Activated CD4-positive, alpha-beta T cell treated with anti-CD3 and anti-CD28 coated beads, Interleukin-2, amount 50 U/mL, for 48 hours (primary cell): Measurements from ENCODE around the gene GNA15.
A peak's percentile ranks its signal among the peaks of the same experiment; 100 is the strongest.

Experiments
- DNase-seq, 2 experiments: peaks; one replicate each; pipeline ENCODE4 v3.0.0-alpha.2; 2020

Gene GNA15

DNA sequence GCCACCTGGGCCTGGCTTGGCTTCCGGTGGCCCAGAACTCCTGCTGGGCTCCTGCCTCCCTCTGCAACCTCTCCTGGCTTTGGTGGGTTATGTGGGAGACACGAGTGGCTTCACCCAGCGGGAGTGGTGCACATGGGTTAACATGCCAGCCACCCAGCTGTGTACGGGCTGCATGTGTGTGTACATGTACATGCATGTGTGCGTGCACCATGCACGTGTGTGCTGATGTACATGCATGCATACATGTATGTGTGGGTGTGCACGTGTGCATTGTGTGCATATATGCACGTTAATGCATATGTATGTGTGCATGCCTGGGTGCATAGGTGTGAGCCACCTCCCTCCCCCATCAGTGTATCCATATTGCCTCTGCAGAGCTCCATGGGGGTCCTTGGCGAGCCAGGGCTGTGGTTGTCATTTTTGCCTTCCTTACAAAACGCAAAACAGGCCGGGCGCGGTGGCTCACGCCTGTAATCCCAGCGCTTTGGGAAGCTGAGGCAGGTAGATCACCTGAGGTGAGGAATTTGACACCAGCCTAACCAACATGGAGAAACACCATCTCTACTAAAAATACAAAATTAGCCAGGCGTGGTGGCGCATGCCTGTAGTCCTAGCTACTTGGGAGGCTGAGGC lies 29.2 kb upstream of the GNA15 start:
- no peak for DNase-seq

DNA sequence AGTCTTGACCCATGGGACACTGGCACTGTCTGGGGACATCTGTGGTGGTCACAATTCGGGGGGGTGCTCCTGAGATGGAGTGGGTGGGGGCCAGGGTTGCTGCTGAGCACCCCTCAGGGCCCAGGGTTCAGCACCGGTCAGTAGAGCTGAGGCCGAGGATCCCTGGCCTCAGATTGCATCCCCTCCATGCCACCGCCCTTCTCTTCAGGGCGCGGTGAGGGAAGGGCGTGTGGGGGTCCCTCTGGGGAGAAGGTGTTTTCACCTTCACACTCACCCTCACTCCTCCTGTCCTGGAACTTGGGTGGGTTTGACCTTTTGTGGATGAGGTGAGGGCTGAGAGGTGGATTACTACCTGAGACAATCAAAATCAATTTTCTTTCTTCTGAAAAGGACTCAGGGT lies 28.2 kb upstream of the GNA15 start:
- DNase-seq, result no peak

DNA sequence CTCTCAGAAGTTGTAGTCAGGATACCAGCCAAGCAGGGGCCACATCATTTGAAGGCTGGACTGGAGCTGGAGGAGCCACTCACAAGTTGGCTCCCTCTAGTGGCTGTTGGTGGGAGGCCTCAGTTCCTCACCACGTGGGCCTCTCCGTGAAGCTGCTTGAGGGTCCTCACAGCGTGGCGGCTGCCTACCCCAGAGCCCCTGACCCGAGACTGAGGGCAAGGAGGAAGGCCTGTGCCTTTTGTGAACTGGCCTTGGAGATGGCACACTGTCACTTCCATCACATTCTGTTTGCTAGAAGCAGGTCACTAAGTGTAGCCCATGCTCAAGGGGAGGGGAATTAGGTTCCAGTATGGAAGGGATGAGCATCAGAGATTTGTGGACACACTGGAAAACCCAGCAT lies 27.1 kb upstream of the GNA15 start:
- peak; percentile 76 to 80 for DNase-seq

DNA sequence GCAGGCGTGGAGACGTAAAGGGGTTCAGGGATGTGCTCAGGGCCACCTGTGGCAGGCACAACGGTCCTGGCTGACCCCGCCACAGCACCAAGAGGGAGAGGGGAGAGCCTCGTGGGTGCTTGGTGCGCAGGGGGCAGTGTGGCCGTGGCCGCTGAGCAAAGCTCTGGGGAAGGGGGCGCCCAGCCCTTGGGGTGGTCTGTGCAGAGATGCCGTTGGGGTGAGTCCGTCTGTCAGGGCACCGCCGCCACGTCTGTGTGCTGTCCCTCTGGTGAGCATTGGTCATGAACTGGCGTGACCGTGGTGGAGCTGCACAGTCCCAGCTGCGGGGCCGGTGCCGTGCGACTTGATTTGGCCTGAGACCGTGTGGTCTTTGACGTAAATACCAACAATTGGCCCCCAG lies 26.3 kb upstream of the GNA15 start:
- no peak for DNase-seq

DNA sequence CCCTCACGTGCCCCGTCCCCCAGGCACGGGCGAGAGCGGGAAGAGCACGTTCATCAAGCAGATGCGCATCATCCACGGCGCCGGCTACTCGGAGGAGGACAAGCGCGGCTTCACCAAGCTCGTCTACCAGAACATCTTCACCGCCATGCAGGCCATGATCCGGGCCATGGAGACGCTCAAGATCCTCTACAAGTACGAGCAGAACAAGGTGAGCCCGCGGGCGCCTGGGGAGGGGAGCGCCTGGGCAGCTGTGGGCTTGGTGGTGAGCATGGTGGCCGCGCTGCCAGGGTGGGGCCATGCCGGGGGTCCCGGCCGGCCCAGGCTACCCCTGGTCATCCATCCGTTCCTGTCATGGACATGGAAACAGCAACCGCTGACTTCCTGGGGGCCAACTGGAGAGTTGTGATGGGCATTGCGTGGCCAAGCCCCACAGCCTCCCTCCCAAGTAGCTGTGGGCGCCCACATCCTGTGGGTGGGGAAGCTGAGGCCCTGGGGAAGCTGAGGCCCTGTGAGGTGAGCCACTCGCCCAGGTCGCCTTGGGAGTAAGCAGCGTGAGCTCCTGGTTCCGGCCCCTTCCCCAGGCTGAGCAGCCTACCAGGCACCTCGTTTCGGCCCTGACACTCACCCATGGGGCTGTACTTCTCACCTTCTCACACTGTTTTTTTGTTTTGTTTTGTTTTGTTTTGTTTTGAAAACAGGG lies 25.6 kb upstream of the GNA15 start:
- no peak for DNase-seq

DNA sequence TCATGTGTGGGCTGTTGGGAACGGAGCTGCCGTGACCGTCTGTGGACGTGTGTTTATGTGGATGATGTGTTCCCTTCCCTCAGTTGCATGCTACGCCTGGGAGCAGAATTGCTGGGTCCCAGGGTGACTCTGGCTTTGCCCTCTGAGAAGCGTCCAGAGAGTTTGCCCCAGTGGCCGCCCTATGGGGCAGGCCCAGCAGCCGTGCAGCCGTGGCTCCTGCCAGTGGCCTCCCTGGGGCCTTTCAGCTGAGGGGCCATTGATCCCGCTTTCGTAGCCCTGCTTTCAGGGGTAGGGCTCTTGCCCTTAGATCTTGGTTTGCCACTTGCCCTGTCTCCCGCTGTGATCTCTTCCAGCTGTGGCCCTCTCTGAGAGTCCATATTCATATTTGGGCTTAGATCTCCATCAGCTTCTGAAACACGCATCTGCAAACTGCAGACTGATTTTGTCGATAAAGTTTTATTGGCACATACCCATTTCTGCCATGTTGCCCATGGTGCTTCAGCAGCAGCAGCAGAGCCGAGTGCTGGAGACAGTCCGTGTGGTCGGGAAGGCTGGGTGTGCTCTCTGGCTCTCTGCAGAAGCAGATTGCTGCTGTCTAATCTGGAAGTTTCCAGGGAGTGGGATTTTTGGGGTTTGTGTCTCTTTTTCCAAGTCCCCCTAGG lies 24.1 kb upstream of the GNA15 start:
- DNase-seq, result no peak

DNA sequence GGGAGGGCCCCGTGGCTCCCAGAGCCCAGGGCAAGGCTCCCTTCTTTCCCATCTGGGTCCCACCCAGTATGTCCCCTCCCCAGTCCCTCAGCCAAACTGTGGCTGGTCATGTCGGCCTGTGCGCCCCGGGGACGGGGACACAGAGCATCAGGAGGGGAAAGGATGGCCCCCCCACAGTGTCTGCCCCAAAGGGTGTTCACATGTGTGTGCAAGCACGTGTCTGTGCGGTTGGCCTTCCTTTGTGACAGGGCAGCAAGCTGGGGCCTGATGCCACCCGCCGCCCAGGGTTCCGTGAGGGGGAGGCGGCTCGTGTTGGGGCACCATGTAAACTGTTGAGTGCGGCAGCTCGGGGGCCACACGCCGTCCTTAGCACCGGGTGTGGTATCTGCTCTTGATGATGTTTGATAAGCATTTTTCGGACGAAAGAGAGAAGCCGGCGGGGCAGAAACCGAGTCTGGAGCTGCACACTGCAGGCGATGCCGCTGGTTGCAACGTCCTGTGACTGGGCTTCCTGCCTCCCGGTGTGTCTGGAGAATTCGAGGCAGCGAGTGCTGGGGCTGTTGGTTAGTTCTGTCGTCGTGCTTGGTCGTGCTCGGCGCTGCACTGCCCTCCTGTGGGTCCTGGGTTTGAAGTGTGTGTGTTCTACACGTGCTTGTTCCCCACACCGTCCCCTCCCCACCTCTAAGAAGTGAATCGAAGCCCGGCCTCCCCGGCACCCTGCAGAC lies 23.3 kb upstream of the GNA15 start:
- no peak for DNase-seq

DNA sequence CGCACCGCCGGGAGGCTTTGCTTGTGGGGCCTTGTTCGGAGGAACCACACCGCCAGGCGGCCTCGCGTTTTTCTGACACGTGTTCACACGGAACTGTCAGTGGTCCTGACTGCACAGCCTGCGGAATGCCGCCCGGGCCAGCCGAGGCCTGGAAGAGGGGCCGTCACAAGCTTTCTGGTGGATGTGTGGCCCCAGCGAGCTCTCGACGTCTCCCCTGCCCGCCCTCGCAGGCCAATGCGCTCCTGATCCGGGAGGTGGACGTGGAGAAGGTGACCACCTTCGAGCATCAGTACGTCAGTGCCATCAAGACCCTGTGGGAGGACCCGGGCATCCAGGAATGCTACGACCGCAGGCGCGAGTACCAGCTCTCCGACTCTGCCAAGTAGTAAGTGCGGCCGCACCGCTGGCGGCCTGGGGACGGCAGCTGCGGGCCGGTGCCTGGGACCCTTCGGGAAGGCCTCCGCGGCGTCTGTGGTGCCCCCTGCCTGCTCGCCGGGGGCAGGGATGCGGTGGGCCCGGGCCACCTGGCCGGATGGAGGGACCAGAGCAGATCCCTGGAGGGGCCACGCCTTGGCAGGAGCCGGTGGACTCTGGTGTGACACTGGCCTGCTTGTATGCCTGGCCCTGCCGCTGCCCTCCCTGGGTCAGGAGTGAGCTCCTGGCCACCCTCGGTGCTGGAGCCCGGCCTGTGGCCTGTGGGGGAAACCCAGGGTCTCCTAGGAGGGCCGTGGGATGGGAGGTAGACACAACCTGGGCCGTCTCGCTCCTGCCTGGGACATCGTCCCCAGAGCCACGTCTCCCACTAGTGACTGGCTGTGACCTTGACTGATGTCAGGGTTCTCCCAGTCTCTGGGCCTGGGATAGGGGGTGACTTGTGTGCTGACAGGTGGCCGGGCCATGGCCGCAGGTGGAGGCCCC lies 22.5 kb upstream of the GNA15 start:
- DNase-seq, result no peak

DNA sequence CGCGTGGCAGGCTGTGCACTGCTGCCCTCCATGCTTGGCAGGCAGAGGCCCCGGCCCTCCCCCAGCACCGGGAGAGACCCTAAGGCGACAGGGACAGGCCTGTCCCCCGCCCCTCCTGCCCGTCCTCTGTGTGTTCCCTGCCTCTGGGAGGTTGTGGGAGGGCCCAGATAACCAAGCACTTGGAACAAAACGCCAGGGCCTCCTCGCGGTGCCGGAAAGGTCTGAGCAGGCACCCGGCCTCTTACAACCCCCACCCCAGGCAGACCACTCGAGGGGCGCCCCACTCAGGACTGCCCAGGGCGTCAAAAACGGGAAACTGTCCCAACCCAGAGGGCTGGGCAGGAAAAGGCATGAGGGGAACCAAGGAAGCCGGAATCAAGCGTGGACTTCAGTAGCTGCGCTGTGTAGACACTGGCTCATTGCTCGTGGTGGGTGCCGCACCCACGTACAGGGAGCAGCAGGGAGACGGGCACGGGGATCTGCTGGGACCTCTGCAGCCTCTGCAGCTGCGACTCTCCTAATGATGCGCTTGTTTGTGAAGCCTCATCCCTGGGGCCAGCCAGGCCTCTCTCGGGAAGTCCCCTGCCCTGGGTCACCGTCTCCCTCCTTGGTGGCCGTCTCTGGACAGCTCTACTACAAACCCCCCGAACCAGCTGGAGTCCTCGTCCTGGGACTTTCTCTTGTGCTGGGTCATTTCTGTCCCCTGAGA lies 21.7 kb upstream of the GNA15 start:
- no peak for DNase-seq

DNA sequence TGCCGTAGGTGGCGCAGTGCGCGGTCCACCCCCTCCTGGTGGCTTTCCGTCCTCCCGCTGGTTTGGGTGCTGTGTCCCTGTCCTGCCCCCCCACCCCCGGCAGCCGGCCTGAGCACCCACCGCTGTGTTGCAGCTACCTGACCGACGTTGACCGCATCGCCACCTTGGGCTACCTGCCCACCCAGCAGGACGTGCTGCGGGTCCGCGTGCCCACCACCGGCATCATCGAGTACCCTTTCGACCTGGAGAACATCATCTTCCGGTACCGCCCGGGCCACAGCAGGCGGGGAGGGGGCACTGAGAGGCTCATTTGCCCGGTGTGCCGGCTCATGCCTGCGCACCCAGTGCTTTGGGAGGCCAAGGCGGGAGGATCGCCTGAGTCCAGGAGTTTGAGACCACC lies 21.0 kb upstream of the GNA15 start:
- DNase-seq, result no peak

DNA sequence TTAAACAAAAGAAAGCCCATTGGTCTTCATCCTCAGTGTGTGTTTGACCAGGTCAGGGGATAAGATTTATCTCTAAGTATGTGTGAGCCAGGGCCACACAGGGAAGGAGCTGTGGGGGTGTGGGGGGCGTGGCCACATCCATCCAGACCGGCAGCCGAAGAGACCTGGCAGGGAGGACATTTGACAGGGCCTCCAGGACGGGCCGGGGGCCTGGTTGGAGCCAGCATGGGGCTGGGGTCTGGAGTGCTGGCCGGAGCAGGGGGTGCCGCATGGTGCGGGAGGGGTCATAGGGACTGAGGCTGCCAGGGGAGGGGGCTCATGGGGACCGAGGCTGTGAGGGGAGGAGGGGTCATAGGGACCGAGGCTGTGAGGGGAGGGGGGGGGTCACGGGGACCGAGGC lies 20.4 kb upstream of the GNA15 start:
- DNase-seq, result no peak

DNA sequence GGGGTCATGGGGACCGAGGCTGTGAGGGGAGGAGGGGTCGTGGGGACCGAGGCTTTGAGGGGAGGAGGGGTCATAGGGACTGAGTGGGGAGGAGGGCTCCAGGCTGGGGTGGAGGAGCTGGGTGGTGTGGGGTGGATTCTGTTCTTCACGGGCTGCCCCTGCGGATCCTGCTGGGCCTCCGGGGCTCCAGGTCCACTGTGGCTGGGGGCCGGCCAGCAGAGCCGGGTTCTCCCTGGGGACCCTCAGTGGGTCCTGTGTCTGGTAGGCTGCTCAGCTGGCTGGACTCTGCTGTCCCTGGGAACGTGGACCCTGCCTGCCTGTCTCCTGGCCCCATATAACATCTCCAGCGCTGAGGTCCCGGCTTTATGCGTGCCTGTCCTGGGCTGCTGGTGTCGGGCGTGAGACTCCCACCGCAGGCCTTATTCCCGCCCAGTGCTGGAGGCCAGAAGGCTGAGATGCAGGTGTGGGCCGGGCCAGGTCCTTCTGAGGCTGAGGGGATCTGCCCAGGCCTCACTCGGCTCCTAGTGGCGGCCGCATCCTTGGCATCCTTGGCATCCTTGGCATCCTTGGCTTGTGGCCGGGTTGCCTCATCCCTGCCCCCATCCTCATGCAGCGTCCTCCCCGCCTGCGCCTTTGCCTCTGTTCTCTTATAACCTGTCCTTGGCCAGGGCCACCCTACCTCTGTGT lies 19.8 kb upstream of the GNA15 start:
- no peak for DNase-seq

DNA sequence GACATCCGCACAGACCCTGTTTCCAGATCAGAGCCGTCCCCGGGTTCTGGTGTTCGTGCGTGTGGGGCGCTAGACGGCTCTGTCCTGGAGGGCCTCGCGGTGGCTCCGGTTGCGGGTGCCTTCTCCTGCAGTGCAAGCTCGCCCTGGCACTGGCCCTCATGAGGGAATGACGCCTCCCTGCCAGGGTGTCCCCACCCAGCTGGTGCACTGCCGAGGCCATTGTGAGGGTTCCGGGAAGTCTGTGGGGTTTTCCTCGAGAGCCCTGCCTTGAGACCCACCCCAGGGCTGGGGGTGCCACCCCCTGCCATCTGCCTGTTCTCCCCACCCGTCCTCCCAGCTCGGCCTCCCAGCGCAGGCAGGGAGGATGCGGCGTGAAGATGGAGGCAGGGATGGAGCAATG lies 19.2 kb upstream of the GNA15 start:
- DNase-seq, result no peak

DNA sequence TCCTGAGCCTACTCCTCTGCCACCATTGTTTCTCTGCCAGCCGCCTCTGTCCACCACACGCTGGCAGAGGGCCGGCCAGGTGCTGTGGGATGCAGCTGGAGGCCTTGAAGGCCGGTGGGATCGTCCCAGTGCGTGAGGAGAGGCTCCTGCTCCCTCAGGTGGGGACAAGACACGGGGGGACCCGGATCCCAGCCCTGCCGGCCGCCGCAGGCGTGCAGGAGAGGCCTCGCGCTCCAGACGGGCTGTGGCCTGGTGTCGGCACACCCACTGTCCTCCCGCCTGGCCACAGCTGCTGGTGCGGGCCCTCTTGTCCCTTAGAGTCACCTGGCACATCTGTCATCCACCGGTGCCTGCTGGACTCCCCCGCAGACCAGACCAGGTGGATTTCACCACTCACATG lies 18.1 kb upstream of the GNA15 start:
- no peak for DNase-seq

DNA sequence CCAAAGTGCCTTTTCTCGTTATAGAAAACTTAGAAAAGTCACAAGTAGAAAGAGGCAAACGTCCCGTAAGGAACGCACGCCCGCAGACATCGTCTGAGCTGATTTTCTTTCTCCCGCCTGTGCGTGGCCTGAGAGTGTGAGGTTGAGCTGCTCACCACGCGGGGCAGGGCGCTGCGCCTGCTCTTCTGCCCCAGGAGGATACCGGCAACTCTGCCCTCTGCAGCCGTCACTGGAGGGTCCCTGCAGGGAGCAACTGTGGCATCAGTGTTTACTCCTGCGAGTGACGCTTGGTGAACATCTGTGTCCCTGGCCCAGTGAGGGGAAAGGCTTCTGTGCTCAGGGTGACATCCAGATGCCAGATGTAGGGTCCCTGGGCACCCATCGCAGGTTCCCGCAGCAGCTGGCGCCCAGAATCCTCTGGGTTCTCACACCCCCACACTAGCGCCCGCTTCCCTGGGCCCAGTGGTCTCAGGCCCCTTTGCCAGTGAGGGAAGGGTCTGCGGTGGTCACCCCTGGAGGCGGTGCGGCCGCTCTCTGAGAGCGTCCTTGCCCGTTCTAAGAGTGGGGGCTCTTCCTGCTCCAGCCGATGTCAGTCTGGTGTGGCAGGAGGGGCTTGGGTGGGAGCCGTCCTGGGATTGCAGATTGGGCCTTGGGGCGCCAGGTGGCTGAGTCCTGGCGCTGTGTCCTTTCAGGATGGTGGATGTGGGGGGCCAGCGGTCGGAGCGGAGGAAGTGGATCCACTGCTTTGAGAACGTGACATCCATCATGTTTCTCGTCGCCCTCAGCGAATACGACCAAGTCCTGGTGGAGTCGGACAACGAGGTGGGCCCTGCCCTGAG lies 17.4 kb upstream of the GNA15 start:
- DNase-seq, result no peak

DNA sequence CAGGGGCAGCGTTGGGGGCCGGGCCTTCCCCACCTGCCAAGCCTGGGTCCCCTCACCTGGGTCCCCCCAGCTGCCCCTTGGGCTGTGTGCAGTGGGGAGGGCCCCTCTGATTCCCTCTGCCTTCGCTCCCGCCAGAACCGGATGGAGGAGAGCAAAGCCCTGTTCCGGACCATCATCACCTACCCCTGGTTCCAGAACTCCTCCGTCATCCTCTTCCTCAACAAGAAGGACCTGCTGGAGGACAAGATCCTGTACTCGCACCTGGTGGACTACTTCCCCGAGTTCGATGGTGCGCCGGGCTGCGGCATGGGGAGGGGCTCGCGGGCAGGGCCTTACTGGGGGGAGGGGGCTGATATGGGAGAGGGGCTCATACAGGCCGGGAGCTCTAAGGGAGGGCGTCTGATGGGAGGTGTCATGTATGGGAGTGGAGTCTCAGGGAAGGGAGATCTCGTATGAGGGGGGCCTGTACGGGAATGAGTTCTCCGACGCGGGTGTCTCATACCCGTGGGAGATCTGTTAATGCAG lies 16.7 kb upstream of the GNA15 start:
- no peak for DNase-seq

DNA sequence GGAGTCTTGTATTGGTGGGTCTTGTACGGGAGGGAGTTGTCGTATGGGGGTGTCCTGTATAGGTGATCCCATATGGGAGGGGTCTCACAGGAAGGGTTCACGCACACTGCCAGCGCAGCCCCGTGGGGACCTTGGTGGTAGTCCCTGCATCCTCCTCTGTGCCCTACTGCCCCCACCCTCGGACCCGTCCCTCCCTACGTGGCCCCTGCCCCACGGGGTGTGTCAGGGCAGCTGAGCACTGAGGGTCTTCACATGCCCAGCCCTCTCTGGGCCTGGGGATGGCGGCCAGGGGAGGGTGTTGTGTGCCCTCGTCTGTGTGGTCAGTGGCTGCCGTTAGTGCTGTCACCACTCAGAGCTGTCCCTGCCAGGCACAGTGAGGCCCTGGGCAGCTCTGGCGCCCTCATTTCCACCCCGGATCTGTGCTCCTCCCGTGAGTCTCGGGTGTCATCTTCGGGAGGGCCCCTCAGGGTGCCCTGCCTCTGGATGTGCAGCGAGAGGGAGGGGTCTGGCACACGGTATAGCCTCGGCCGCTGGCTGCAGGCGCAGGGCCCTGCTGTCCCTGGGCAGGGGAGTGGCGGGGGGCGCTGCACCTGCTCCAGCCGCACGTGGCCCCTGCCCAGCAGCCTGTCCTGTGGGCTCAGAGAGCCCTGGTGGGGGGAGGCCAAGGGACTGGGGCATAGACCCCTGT lies 16.0 kb upstream of the GNA15 start:
- DNase-seq, result no peak

DNA sequence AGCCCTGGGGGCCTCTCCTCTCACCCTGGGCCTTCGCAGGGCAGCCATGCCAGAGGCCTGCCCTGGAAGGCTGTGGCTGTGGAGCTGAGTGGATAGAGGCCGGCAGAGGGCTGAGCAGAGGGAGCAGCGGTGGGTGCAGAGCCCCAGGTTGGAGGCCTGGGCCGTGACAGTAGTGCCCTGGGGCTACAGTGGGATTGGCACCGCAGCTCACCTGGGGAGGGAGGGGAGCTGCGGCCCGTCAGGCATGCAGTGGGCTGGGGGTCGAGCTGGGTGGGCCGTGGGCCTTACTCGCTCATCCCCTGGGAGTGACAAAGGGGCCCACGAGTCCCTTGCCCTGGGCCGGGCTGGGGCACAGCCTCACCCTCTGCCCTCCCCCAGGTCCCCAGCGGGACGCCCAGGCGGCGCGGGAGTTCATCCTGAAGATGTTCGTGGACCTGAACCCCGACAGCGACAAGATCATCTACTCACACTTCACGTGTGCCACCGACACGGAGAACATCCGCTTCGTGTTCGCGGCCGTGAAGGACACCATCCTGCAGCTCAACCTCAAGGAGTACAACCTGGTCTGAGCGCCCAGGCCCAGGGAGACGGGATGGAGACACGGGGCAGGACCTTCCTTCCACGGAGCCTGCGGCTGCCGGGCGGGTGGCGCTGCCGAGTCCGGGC lies 15.1 kb upstream of the GNA15 start:
- DNase-seq, result no peak

DNA sequence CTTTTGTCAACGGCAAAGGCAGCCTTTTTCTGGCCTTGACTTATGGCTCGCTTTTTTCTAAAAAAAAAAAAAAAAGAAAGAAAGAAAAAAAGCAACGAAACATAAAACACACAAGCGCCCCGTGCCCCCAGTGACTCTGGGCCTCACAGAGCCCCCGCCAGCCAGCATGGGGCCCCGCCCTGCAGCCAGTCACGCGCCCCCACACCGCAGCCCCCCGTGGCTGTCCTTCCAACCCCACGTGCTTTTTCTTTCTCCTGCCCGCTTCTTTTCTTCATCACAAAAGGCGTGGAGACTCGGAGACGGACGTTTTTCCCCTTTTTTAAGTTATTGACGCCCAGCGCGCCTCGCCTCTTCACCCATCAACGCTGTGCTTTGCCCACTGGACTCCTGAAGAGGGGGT lies 14.4 kb upstream of the GNA15 start:
- DNase-seq, result no peak
